NCI-H526 (cell line): Measurements from ENCODE around the gene FAM53C.

Experiments used
- DNase-seq, 2 experiments: peaks; one replicate each; lab custom pipeline; 2025; lab: John Stamatoyannopoulos, UW

Gene FAM53C

GRCh38 chr5:138391859-138392386 lies 53.9 kb downstream of the FAM53C start:
- DNase-seq = no peak
